ENCODE results near the gene CALHM4.
"Not testable (repeated sequence)": the region's sequence is repeated elsewhere in the genome, so short reads cannot be mapped to it uniquely, and the experiment has no call there.

Gene CALHM4

DNA sequence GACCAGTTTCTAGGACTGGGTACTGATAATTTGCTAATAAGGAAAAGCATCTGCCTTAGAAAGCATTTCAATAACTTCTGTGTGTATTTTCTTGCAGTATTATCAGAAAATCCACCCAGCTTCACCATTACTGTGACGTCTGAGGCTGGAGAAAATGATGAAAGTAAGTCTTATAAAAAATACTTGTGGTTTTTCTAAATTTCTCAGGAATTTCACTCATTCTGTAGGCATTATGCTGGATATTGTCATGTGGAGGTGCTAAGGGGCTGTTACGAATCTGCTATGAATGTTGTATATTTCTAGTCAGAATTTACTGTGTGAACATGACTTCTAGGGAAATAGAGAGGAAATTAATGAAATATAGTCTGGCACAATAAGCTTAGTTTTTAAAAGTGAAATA is 26.6 kb downstream of the CALHM4 start:
- DNase-seq (ENCODE audit: insufficient read length, low spot score) (no peak), FAIRE-seq (no peak)
- TF ChIP-seq SPI1 (IDR thresholded peaks at IDR 0.05; ENCODE audit: low read depth, low read length) (no peak), POLR2A (IDR thresholded peaks at IDR 0.05; ENCODE audit: low read depth, low read length) (no peak), POU2F2 (IDR thresholded peaks at IDR 0.05; ENCODE audit: low read depth, low read length) (no peak), PAX5 (IDR thresholded peaks at IDR 0.05; ENCODE audit: insufficient read depth, low read length, severe bottlenecking) (no peak), POLR2AphosphoS5 (IDR thresholded peaks at IDR 0.05; ENCODE audit: low read depth, low read length) (no peak), TAF1 (IDR thresholded peaks at IDR 0.05; ENCODE audit: low read depth, low read length) (no peak)

DNA sequence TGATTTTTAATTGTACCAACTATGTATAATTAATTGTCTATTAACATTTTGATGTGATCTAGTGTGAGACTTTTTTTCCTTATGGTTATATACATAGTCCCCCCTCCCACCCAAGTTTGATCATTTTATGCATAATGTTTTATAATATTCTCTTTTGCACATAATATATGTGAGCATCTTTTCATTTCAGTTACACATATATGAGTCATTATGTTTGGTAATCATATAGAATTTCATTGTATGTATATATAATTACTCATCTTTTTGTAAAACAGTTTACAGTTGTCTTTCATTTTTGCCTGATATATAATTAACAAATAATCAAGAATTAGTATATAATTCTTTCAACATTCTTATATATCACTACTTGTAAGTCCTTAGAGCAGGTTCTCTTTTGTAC is 32.7 kb downstream of the CALHM4 start:
- no peak for TF ChIP-seq POU2F2 (IDR thresholded peaks at IDR 0.05; ENCODE audit: low read depth, low read length)
- no peak for TF ChIP-seq TAF1 (IDR thresholded peaks at IDR 0.05; ENCODE audit: low read depth, low read length)
- TF ChIP-seq PAX5 (IDR thresholded peaks at IDR 0.05; ENCODE audit: insufficient read depth, low read length, severe bottlenecking), result no peak
- TF ChIP-seq SPI1 (IDR thresholded peaks at IDR 0.05; ENCODE audit: low read depth, low read length), result no peak
- TF ChIP-seq POLR2A (IDR thresholded peaks at IDR 0.05; ENCODE audit: low read depth, low read length), result no peak
- TF ChIP-seq POLR2AphosphoS5 (IDR thresholded peaks at IDR 0.05; ENCODE audit: low read depth, low read length), result no peak
- FAIRE-seq (no peak), DNase-seq (ENCODE audit: insufficient read length, low spot score) (no peak)

DNA sequence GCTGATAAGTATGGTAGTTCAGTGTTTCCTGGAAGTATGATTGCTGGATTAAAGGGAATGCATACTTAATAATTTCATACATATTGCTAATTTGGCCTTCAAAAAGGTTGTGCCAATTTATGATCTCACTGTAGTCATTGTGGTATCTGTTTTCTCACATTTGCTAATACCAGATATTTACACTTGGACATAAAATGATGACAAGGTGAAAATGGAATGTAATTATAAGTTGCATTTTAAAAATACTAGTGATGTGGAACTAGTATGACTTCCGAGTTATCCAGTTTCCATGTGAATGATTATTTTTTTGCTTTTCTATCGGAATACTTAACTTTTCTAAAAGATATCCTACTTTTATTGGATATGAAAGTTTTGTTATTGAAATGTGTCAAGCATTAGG is 33.2 kb downstream of the CALHM4 start:
- no peak for FAIRE-seq
- DNase-seq (ENCODE audit: insufficient read length, low spot score), result no peak
- TF ChIP-seq SPI1 (IDR thresholded peaks at IDR 0.05; ENCODE audit: low read depth, low read length) (no peak), POU2F2 (IDR thresholded peaks at IDR 0.05; ENCODE audit: low read depth, low read length) (no peak), PAX5 (IDR thresholded peaks at IDR 0.05; ENCODE audit: insufficient read depth, low read length, severe bottlenecking) (no peak), POLR2A (IDR thresholded peaks at IDR 0.05; ENCODE audit: low read depth, low read length) (no peak), TAF1 (IDR thresholded peaks at IDR 0.05; ENCODE audit: low read depth, low read length) (no peak), POLR2AphosphoS5 (IDR thresholded peaks at IDR 0.05; ENCODE audit: low read depth, low read length) (no peak)

DNA sequence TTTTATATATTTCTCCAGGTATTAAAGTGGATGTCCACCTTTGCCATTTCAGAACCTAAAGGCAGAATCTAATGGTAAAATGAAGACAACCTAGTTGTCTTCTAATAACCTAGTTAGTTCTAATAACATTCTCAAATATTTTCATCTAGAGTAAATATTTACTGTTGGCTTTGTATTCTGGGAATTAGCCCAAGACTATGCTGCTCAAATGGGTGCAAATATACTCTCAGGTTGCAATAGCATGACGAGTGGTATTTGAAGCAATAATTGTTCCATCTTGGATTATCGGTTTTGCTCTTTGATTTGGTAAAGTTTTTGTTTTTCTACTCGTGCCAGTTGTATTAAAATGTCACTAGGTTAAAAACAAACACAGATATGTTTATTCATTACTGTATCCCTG is 41.7 kb downstream of the CALHM4 start:
- FAIRE-seq, result no peak
- TF ChIP-seq POU2F2 (IDR thresholded peaks at IDR 0.05; ENCODE audit: low read depth, low read length) (no peak), POLR2AphosphoS5 (IDR thresholded peaks at IDR 0.05; ENCODE audit: low read depth, low read length) (no peak), SPI1 (IDR thresholded peaks at IDR 0.05; ENCODE audit: low read depth, low read length) (no peak), PAX5 (IDR thresholded peaks at IDR 0.05; ENCODE audit: insufficient read depth, low read length, severe bottlenecking) (no peak), TAF1 (IDR thresholded peaks at IDR 0.05; ENCODE audit: low read depth, low read length) (no peak), POLR2A (IDR thresholded peaks at IDR 0.05; ENCODE audit: low read depth, low read length) (no peak)

DNA sequence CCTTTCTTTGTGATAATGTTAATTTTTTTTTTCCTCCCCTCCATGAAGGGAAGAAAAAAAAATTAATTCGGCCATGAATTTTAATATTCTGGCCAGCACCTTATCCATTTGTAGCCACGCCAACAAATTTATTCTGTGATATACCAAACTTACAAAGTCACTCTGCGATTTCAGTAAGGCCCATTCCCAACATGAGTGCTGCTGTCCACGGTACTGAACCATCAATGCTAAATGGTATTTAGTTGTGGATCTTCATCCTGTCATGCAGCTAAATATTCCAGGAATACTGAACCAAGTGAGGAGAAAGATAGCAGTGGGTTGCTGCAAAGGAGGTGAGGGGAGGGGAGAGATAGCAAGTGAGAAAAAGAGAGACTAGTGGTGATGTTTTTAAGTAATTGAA is 43.3 kb downstream of the CALHM4 start:
- FAIRE-seq (peak; percentile 50), DNase-seq (ENCODE audit: insufficient read length, low spot score) (no peak)
- TF ChIP-seq POU2F2 (IDR thresholded peaks at IDR 0.05; ENCODE audit: low read depth, low read length) (no peak), POLR2A (IDR thresholded peaks at IDR 0.05; ENCODE audit: low read depth, low read length) (no peak), SPI1 (IDR thresholded peaks at IDR 0.05; ENCODE audit: low read depth, low read length) (no peak), PAX5 (IDR thresholded peaks at IDR 0.05; ENCODE audit: insufficient read depth, low read length, severe bottlenecking) (no peak), TAF1 (IDR thresholded peaks at IDR 0.05; ENCODE audit: low read depth, low read length) (no peak), POLR2AphosphoS5 (IDR thresholded peaks at IDR 0.05; ENCODE audit: low read depth, low read length) (no peak)

More for the DNA sequence above, 41.7 kb downstream of the CALHM4 start:
- no peak for DNase-seq (ENCODE audit: insufficient read length, low spot score)

DNA sequence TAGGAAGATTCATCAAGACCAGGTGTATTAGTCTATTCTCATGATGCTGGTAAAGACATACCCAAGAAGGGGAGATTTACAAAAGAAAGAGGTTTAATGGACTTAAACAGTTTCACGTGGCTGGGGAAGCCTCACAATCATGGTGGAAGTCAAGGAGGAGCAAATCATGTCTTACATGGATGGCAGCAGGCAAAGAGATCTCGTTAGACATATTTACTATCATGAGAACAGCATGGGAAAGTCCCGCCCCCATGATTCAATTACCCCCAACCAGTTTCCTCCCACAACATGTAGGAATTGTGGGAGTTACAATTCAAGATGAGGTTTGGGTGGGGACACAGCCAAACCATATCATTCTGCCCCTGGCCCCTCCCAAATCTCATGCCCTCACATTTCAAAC is 50.4 kb downstream of the CALHM4 start:
- FAIRE-seq; DNase-seq (ENCODE audit: insufficient read length, low spot score): not testable (repeated sequence)

DNA sequence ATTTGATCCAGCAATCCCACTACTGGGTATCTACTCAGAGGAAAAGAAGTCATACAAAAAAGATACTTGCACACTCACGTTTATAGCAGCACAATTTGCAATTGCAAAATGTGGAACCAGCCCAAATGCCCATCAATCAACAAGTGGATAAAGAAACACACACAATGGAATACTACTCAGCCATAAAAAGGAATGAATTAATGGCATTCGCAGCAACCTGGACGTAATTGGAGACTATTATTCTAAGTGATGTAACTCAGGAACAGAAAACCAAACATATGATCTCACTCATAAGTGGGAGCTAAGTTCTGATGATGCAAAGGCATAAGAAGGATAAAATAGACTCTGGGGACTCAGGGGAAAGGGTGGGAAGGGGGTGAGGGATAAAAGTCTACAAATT is 51.3 kb downstream of the CALHM4 start:
- not testable (repeated sequence) for DNase-seq (ENCODE audit: insufficient read length, low spot score); FAIRE-seq

DNA sequence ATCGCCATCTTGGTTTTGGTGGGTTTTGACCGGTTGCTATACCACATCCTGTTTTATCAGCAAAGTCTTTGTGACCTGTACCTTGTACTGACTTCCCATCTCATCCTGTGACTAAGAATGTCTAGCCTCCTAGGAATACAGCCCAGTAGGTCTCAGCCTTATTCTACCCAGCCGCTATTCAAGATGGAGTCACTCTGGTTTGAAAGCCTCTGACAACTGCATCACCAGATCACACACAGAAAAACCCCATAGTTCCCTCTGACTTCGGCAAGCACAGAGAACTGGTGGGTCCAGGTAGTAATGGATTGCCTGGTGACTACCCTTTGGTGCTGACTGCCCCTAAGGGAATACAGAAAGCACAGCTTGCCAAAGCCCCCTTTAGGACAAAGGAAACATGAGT is 52.4 kb downstream of the CALHM4 start:
- no peak for FAIRE-seq
- TF ChIP-seq POU2F2 (IDR thresholded peaks at IDR 0.05; ENCODE audit: low read depth, low read length), result no peak
- TF ChIP-seq POLR2AphosphoS5 (IDR thresholded peaks at IDR 0.05; ENCODE audit: low read depth, low read length), result no peak
- TF ChIP-seq POLR2A (IDR thresholded peaks at IDR 0.05; ENCODE audit: low read depth, low read length), result no peak

More for the DNA sequence above, 52.4 kb downstream of the CALHM4 start:
- DNase-seq (ENCODE audit: insufficient read length, low spot score), result no peak
